ENCODE measurements around the gene ATP8A2.

Gene ATP8A2

DNA sequence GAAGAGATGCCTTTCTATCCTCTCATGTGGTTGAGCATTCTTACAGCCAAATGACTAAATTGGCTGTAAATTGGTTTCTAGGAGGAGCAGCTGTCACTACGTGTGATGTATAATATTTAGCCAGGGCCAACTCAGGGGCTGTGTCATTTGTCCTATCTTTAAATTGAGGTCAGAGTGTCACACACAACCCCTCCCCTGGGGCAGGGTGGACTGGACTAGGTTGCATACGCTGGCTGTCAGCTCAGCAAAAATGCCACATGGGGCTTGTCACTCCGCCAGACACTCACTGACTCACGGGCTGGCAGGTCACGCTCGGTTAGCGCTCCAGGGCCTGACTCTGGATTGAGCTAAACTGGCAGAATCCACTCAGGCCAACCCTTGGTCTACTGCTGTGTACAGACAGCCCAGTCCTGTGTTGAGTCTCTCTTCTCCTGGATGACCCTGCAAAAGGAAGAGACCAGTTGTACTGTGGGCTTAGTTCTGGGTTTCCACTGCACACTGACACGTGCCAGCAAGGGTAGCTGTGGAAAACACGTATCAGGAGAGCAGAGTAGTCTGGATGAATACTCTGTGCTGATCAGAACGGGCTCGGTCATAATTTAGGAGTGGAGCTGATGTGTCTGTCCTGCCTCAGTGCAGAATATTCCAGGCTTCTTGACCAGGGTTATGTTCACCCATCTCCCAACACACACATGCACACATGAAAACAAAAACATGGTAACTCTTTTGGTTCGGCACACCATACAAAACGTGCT lies 650.9 kb downstream of the ATP8A2 start:
- no peak for DNase-seq

DNA sequence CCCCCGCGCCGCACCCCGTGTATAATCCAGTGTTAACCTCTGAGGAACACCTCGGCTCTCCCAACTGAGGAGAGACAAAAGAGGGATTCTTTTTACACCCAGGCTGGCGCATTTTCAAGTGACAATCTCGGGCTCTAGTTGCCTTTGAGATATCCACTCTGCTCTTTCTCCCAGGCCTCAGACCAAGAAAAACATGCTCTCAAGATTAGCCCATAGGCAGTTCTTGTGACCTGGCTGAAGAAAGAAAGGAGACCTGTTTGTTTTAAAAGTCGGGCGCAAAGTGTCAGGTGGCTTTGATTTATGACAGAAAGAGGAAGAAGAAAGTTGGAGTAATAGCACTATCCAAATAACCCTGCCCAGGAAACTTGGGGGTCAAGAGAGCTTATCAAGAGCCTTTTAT lies 652.8 kb downstream of the ATP8A2 start:
- no peak for DNase-seq

DNA sequence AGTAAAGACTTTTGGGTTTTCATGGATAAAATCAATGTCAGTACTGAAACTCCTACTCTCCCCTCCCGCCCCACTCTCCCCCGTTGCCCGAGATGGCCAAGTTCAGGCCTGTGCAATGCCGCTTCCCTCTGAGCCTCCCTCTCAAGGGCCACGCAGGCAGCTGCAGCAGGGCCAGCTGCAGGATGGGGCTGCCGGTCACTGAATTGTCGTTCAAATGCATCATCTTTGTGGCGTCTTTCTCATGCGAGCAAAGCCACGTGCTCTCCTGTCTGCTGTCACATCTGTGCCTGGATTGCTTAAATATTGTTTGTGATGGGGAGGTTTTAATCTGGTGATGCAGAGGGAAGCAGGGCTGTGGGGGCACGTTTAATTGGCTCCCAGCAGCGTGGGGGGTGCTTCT lies 653.4 kb downstream of the ATP8A2 start:
- no peak for DNase-seq

DNA sequence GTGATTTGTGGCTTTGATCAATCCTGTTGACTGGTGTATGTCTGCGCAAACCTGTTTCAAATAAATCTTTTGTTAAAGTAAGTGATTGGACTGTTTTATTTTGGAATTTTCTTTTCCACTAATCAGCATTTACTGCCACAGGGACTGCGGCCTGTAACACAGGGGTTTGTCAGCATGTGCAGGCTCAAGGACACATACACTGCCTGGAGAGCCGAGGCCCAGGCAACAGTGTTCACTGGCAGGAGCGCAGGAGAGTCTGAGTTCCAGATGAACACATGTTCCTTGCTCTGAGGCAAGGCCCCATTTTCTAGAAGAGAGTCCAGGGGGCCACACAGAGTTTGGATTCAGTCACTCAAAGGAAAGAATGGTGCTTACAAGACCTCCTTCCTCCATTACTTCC lies 654.0 kb downstream of the ATP8A2 start:
- no peak for DNase-seq

DNA sequence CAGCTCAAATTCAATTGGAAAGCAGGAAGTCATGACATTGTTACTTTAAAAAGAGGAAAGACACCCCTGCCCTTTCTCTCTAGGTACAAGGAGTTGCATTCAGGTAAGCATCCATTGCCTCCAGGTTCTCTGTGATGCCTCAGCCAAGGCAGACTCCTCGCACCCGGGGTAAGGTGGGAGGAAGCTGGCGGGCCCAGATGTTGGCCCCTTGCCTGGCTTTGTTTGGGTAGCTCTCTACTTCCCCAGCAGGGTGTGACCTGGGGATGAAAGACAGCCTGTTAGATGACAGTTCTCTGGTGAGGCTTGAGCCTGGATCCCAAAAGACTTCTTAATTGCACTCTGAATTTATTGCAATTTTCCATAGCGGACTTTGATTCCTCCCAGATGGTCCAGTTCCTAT lies 654.4 kb downstream of the ATP8A2 start:
- DNase-seq, result no peak

DNA sequence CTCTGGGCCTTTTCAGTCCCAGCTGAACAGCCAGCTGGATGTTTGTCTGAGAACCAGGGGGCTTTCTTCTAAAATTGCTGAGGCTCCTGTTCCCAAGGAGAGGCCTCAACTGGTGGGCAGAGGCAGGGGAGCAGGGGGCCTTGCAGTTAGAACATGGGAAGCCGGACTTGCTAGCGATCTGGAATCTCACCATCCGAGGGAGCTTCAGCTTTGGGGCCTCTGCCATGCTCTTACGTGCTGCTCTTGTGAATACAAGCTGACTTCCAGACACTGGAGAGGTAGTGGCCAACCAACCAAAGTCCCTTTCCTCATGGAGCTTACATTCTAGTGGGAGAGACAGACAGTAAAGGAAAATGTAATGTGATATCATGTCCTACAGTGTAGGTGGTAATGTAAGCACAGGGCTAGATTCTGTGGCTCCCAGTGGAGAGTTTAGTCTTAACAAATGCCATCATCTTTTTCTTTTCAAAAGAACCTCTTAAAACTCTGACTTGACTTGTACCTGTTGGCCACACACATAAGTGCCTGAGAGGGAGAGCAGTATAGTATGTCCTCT lies 657.9 kb downstream of the ATP8A2 start:
- no peak for DNase-seq

DNA sequence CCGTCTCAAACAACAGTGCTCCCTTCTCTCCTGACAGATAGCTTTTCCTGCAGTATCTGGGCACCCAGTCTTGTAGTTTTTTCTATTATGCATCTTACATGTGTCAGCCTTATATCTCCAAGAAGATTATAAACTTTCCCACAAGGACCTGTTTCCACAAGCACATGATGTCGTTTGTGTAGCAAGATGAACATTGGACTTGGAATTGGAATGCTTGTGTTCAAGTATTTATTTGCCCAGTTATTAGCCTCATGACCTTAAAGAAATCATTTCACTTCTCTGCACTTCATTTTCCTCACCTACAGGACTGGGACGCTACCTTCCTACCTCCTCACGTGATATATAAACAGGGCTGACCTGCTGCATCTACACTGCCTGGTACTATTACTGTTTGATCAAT lies 658.6 kb downstream of the ATP8A2 start:
- no peak for DNase-seq

DNA sequence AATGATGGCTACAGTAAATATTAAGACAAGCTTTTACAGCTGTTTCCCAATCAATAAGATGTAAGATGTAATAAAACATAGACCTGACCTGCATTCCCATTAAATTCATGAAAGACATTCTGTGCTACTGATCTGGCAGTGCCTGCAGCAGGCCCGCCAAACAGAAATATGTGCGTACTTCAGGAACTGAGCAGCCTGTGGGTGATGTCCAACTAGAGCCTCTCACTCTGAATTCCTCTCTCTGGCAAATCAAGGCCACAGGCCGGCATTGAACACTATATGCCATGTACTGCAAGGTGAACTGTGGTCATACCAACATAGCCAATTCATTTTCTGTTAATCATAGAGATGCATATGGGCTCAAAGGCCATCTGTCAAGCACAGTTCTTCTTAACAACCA lies 662.2 kb downstream of the ATP8A2 start:
- no peak for DNase-seq

DNA sequence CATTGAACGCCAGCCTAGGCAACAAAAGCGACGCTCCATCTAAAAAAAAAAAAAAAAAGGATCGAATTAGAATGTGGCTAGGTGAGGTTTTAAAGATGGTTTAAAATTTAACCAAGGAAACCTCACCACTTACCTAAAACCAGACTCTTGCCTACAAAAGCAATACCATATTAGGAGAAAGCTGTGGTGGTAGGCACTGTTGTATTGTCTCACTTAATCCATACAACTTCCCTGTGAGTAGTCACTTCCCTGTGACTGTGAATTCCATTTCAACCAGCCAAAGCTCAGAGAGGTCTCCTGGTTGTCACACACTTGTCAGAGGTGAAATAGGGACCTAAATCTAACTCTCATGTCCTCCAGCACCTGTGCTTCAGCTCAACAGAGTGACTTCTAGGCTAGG lies 664.6 kb downstream of the ATP8A2 start:
- no peak for DNase-seq

DNA sequence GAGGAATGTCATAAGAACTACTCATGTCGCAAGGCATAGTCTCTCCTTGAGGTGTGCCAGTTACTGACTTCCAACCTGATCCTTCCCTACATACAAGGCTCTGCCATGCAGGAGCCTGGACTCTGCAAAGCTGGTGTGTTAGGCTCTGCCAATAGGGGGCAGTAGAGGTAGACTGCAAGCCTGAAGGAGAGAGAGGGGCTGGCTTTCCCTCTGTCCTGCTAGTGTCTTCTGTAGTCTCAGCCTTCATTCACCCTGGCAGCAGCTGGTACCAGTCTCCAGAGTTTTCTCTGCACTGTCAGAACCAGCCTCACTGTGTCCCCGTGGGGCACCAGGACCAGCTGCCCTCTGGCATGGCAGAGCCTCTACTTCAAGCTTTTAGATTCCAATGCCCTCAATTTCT lies 665.5 kb downstream of the ATP8A2 start:
- DNase-seq, result no peak

DNA sequence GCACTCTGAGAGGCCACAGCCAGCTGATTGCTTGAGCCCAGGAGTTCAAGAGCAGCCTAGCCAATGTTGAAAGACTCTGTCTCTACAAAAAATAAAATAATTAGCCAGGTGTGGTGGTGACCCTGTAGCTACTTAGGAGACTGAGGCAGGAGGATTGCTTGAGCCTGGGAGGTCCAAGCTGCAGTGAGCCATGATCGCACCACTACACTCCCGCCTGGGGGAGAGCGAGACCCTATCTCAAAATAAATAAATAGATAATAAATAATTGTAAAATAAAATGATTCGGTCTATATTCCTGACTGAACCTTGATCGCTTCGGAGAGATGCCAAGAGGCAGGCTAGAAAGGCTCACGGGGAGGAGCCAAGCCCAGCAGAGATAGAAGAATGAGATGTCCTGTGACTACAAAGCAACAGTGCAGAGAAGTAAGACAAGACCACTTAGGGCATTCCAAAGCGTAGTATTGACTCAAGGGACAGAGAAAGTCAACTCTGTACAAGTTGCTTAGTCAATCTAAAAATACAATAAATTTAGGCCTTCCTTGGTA lies 667.2 kb downstream of the ATP8A2 start:
- DNase-seq, result no peak

DNA sequence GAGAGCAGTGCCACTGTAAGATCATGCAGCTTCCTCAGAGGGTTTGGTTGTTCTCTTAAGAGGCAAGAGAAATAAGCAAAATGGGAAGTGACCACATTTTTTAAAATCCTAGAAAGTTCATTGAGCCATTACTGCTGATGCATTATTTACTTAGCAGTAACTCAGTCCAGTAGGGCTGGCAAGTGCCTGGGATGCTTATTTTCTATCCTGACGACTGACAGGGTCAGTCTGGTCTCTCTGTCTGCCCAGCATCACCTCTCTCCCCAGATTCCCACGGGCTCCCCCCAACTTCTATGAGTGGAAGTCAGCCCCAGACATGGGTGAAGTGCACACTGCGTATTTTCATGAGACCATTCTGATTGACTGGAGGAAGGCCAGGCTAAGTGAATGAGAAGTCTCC lies 669.7 kb downstream of the ATP8A2 start:
- no peak for DNase-seq

DNA sequence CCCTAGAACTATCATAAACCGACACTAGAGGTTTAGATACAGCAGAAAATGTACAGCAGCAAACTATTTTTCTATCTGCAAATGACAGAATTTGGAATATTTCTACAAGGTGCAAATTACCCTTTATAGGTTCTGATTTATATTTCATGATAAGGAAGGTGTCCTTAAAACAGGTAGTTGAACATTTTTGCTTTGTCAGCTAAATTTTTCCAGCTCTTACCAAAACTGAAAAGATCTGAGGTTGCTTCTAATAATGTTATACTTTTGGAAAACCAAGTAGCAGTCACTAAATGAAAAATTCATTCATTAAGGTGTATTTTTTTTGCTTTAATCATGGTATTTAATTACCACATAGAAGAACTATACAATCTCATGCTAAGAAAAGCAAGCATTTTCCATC lies 671.0 kb downstream of the ATP8A2 start:
- no peak for DNase-seq

DNA sequence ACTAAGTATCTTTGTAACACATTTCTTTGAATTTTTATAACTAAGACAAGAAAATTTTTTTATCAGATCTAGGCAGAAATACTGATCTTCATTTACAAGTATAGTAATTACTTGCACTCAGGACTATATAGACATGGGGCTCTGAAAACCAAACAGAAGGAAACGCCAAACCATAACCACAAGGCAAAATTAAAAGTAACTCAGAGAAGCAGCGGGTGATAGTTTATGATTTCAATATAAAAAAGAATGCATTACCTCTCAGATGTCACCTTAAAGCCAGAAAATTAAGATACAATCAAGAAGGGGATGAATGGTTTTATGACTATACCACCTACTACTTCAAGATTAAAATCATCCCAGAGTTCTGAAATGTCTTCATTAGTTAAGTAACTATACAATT lies 673.4 kb downstream of the ATP8A2 start:
- no peak for DNase-seq

DNA sequence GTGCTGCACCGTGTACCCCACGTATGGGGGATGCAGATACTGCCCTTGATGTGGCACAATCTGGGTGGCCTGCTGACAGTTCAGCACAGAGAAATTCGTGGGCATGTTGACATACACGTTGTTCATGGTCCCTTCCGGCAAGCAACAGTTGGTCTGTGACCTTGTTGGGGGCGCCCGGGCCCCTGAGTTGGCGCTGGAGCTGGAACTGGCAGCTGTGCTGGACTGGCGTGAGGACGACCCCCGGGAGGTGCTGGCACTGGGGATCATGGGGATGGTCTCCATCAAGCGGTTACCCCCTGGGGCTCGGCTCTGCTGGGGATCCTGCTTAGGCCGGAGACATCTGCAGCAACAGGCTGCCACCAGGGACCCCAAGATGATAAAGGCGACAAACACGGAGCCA lies 674.9 kb downstream of the ATP8A2 start:
- no peak for DNase-seq

DNA sequence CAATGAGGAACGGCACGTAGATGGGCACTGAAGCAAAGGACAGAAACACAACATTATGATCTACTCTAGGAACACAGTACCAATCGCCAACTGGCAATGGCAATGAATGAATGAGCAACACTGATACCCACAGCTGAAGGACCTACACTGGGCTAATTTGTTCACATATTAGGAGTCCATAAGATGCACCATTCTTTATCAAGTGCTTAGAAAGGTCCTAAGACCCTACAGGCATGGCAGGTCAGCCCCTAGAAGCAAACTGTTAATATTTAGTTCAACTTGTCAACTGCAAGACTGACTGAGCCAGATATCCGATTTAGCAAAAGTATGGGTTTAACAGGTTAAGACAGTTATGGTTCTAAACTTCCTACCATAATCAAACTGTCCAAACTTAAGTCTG lies 675.3 kb downstream of the ATP8A2 start:
- no peak for DNase-seq

DNA sequence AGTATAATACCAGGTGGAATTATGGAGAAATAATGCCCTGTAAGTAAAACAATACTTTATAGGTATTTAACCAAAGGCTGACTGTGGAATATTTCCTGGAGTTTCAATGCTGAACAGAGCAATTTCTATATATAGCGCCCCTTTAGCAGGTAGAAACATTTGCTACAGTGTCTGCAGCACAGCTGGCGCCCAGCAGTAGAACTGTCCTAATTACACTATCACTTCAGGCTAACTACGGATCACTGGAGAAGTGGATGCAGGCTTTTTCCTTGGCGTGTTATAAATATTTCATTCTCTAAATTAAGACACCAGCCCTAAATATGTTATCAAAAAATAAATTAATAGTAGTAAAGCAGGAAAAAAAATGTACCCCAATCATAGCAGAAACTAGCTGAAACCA lies 677.0 kb downstream of the ATP8A2 start:
- DNase-seq, result no peak

DNA sequence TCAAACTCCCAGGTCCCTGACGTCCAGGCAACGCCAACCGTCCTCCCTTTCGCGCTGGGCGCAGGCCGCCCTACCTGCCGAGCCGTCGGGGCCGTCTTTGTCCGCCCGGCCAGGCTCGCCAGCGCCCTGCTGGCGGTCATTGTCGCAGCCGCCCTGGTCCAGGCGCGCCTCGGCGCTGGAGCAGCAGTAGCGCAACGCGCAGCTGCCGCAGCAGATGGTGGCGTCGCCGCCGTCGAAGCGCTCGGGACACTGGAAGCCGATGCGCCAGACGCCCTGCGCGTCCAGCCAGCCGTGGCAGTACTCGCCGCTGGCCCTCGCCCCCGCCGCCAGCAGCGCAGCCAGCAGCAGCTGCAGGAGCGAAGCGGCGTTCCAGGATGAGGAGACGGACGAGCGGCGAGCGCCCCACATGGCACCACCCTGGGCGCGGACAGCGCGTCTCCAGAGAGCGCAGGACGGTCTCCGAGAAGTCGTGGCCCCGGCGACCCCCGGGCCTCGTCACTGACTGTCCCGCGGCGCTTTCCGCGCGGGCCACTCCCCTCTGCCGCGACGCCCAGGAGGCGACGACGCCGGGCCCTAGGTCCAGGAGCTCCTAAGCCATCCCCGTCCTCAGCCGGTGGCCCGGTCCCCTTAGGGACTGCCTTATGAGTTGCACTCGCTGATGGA lies 678.9 kb downstream of the ATP8A2 start:
- no peak for DNase-seq

DNA sequence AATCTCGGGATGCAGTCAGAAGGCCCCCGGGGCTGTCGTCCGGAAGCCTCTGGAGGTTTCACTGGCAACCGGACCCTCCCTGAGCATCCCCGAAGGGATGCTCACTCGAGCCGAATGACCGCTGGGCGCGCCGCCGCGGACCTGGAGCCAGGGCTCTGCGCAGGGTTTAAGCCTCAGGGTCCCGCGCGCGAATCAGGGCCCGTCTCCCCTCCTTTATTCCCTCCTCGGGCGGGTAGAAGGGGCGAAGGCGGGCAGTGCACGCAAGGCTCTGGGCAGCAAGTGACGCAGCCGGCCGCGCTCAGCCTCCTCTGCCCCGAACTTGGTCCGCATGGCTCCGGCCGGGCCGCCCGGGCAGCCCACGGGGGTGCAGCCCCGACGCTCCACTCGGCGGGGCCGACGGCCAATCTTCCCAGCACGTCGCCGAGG lies 679.5 kb downstream of the ATP8A2 start:
- DNase-seq, result no peak

DNA sequence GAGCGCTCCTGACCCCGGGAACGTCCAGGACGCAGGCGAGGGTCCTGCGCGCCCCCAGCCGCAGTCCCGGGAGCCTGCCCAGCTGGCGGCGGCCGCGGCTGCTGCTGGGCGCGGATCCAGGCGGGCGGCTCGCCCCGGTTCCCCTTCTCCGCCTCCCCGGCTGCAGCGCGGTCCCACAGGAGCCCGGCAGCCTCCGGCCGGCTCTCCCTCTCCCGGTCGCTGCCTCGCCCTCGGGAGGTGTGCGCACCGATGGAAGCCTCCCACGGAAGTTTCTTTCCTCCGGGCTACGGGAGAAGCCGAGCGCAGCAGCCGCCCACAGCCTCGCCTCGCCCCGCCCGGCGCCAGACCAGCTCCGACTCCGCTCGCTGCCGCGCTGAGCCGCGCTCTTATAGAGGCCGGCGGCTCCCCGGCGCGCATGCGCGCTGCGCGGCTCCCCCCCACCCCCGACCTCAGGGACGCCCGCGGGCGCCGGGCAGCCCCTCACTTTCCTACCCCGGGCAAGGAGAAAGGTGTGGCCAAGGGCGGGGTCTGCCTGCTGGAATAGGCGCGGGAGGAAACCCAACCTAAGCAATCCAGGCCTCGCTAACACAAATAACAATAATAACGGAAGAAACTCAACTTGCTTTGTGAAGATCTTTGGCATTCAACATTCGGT lies 680.0 kb downstream of the ATP8A2 start, which contains the start of gene SHISA2:
Gene SHISA2 (minus strand): TSS at position 360 of the 655 bp plus-strand sequence. CDS start 1,041 bp downstream, outside the sequence.
- no peak for DNase-seq

DNA sequence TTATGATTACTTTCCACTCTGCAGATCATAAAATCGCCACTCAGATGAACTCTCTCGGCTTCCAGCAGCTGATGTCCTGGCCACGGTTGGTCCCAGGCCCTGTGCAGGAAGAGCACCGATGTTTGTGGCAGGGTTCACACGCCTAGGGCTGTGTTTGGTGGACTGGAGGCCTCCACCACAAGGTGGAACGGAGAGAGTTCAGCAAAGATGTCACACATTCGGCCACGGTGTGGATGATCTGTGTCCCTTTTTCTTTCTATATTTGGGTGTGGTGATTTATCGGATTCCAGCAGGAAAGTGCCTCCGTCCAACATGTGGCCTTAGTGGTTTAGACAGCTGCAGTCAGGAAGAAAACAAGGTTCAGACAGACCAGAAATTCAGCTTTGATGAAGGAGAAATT lies 680.6 kb downstream of the ATP8A2 start:
- no peak for DNase-seq

DNA sequence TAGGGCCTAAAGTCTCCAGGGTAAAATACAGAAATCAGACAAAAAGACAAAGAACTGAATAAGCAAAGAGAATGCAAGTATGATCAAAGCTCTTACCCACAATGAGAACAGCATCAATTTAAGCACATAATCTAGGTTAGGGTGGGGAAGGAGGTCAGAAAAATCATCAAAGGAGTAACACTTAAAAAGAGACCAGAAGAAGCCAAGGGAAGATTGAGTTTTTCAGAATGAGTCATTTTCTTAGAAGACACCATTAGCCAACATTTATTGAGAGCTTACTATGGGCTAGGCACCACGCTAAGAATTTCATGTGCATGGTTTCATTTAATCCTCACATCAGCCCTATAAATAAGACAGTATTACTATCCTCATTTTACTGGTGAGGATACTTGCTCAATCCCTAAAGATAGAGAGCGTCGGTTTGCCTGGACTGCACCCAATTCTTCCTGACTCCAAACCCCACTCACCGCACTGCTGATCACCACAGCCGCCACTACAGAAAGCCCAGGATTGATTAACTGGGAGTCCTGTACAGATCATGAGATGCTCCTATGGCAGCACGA lies 681.7 kb downstream of the ATP8A2 start:
- DNase-seq, result no peak

DNA sequence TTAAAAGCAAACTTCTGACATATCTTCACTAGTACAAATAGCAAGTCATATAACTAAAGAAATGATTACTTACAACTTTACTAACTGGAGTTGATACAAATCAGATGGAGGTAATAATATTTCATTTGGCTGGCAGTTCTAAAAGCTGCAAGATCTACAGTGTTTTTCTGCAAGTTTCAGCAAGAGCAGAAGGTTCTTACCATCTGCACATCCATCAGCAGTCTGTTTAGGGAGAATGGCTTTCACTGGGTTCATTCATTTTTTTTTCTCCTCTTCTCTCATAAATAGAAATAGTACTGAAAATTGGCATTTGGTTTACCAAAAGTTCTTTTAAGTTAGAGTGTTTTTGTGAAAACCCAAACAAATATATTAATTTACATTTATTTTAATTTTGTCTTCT lies 683.1 kb downstream of the ATP8A2 start:
- no peak for DNase-seq
